HG02870 (cell line): Measurements from ENCODE around the gene RUNX2.

Experiments used
- ATAC-seq: cut with Tn5 transposase; IDR thresholded peaks from one replicate; pipeline ENCODE4 v1.9.1; 2021; ENCODE audit warnings: mild to moderate bottlenecking, moderate library complexity; ENCODE audit not compliant: unreplicated experiment

Gene RUNX2

DNA sequence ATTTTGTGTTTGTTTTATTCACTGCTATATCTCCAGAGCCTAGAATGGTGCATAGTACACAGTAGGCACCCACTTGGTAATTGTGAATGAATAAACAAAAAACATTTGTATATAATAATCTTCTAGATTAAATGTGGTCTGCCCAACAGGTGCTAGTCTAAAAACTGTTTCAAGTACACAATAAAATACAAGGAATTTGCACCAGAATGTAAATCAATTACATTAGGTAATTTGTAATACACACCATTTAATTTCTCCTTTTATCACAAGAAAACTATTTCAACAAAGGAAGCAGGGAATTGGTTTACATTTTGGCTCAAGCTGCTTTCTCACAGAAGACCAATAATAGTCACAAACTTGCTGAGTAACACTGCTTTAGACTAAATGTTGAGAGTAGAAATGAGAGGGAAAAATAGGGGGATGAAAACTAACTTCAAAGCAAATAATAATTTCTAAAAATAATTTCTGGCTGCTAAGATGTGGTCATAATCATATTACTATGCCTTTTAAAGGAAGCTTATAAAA is 22.1 kb downstream of the RUNX2 start:
- ATAC-seq, result no peak

DNA sequence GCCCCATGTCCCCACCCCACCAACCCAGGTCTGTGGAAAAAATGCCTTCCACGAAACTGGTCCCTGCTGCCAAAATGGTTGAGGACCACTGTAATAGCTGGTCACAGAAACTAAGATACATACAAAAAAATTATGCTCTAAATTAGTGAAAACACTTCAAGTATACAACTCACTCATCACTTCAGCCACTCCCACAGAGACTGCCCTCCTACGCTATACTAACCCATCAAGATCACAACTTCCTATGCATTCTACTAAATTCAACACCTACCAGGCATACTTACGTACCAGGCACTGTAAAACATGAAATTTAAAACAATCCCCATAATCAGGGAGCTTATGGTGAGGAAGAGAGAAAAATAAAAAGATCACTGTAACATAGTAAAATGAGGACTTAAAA is 22.9 kb downstream of the RUNX2 start:
- ATAC-seq, result no peak

DNA sequence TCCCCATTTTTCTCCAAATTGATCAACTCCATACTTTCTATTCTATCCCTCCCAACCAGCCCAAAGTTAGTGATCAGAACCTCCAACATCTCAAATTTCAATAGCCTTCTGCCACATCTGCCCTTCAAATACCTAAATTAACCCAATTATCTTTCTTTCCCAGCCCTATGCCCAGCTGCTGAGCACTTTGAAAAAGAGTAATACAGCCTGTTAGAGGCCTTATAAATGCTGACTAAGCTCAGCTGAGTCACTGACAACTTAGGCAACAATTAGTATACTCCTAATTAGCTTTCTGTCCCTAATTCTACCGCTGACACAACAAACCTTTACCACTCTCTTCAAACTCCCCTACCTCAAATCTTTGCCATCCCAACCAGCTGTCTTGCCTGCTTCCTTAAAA is 23.5 kb downstream of the RUNX2 start:
- ATAC-seq, result no peak

DNA sequence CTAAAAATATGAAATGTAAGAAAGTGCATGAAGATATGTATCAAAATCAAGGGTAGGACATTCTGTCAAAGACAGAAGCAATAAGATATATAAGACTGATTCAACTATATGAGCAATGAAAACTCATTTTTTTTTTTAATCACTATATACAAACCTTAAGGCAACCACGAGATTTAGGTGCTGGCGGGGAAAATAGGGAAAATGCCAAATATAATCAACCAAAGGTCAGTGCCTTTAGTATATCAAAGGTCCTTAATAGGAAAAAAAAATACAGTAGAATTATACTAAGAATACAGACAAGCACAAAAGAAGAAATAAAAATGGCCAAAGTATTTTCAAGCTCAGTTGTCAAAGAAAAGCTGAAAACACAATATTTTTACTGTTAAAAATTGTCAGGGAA is 25.5 kb downstream of the RUNX2 start:
- ATAC-seq, result no peak

DNA sequence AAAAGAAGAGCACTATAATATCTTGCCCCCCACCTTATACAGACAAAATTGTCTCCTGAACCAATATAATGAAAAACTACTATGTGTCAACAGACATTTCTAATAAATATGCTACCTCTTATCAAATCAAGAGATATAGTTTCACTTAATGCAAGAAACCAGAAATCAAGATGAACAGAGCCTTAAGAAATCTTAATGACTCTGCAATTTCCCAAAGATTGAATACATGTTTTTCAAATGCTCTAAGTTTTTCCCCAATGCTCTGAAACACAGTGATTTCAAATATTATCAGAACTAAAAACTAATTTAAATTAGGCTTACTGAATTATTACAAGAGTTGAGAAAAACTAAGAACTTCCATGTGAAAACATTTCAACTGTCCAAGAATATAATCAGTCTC is 36.3 kb downstream of the RUNX2 start:
- ATAC-seq, result no peak

DNA sequence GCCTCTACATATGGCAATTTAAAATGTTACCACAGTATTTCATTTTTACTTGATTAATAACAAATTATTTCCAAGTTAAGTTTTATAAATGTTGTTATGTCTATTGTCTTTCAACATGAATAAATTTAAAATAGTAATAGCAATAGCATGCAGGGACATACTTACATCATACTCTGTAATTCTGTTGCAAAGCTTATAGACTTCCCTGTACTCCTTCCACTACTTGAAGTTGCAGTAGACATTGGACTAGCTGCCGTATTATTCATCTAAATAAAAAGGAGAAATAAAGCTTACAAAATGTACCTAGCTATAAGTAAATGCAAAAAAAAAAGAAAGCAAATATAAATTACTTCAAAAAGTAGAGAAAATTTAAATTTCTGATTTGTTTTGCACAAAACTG is 36.9 kb downstream of the RUNX2 start:
- no peak for ATAC-seq

DNA sequence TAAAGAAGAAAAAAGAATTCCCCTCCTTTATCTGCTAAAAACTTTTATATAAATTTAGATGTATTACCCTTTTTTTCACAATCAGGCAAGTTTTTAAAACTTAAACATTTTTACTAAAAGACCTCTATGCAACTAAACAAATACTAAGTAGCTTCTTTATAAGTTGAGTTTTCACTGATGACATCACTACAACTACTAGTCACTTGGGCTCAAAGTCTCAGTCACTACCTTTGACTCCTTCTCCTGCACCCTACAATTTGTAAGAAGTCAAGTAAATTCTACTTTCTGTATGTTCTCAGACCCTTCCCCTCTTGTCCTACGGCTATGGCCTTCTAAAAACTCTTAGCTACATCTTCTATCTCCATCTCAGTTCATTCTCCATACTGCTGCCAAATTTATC is 38.4 kb downstream of the RUNX2 start:
- ATAC-seq, result no peak

DNA sequence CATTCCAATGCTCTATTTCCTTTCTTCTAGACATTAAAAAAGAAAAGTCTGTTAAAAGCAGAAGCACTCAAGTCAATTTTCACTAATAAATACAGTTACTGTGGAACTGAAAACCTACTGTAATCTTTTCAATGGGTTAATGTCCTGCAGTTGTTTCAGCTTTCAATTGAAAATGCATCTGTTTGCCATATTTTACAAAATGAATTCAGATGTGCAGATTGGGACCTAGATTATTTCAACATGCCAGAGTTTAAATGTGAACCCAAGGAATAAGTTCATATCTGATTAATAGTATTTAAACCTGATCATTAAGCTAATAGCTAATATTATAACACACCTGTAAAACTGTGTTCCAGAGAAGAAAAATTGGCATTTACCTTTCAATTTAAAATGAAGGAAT is 39.9 kb downstream of the RUNX2 start:
- ATAC-seq, result no peak

DNA sequence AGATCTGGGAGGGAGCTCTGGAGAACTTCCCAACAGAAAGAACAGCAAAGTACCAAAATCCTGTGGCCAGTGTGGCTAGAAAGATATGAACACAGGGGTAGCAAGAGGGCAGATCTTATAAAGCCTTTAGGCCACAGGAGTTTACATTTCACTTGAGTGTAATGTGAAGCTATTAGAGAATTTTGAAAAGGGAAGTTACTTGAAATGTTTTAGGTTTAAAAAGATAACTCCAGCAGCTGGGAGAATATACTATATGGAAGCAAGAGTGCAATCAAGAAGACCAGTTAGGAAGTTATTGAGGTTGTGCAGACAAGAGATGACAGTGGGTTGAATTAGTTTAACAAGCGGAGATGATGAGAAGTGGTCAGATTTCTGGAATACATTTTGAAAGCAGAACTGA is 41.7 kb downstream of the RUNX2 start:
- no peak for ATAC-seq

DNA sequence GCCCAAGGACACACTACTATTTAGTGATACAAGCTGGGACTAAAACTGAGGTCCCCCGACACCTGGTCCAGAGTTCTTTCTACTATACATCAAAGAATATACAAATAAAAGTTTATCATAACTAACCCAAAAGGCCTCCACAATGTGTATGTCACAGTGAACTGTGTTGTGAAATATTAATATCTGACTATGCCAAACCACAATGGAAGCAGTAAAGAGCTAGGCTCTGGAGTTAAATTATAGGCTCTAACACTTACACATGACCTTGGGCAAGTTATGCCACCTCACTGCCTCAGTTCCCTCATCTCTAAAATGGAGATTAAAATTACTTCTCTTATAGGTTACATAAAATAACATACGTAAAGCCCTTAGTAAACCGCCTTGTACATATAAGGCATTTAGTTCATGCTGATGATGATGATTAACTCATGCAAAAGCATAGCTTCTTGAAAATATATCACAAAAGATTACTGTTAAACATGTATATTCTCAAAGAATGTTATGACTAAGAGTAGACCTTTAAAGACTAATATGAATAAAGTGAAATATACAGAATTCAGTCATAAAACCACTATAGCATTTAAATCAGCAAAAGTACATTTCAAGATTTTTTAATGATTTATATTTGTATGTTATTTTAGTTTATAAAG is 43.9 kb downstream of the RUNX2 start:
- no peak for ATAC-seq

DNA sequence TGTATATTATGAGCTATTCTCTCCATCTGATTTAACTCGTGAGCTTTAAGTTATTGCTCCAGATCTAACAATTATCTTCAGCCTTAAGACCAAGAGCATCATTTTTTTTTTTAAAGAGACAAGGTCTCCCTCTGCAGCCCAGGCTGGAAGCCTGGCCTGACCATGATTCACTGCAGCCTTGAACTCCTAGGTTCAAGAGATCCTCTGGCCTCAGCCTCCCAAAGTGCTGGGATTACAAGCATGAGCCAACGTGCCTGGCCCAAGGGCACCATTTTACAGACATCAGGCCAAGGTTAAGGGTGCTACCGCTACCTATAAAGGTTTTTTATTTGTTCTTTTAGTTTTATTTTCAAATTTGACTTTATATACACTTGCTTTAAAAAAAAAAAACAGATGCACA is 47.3 kb downstream of the RUNX2 start:
- ATAC-seq, result no peak

DNA sequence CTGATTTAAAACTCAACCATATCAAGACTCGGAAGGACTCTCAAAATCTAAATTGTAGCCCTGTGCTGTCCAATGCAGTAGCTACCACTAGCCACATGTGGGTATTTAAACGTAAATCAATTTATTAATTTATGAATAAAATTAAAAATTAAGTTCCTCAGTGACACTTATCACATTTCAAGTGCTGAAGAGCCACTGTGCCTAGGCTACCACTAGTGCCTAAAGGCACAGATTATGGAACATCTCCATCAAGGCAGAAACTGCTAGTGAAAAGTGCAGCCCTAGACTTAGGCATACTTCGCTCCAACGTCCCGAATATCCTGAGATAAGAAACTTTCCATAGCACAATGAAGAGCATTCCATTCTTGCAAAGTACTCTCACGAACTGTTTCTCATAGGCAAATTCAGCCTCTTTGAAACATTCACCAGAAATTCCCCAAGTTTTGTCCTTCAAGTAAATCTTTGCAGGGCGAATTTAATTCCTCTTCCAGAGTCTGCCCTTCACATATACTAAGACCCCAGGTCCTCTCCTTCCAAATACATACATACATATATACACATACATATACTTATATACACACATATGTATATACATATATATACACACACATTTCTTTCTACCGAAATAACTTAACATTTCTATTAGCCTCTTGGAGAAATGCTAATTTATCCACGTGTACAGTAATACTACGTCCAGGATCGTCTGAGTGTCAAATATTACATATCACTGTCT is 48.3 kb downstream of the RUNX2 start:
- no peak for ATAC-seq

DNA sequence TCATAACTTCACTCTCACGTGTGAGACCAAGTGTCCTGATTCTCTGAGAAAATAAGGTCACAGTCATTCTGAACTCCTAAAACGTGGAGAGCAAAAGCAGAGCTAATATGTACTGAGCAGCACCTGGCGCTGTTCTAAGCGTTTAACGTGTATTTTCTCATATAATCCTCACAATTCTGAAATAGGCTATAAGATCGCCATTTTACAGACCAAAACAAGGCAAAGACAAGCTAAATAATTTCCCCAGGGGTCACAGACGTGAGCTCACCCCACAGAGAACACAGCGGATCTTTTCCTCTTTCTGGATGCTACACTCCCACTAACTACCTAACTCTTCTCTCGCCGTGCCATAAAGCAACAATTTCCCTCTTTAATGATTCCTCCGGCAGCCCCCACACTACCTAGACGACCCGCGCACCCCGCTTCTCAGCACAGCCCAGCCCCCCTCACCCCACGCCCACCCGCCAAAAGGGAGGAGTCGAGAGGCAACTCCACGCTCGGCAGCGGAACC is 49.0 kb downstream of the RUNX2 start:
- ATAC-seq, result no peak

DNA sequence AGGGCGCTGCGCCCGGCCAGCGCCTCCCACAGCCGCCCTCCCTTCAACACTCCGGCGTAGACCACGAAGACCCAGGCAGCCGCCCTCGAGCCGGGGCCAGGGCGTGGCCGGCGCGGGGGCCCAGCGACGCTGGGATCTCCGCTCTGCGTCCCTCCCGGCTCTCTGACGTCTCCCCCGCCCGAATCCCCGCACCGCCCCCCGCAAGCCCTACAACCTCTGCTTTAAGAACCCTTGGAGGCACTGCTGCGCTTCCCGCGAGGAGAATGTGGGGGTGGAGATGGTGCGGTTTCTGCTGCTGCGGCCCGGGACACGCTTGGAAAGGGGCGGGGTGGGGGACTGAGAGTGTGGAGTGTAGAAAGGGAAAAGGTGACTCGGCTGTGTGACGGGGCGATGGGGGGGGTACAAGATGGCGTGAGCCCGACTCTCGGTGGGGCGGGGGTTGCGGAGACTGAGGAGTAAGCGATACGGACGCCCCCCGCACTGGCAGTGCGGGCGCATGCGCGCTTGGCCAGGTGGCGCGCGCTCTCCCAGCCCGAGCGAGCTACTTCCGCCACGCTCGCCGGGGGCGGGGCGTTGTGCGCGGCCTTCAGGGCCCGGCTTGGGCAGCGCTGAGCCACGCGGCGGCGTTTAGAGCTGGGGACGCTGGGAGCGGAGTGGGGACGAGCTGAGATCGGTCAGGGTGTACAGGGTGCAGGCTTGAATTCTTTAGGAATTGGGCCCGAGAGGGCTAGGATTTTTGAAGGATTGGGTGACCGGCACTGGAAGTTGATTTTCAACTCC is 49.6 kb downstream of the RUNX2 start, which contains the start of gene SUPT3H:
Gene SUPT3H (minus strand): TSS at position 381 of the 780 bp plus-strand sequence.
- ATAC-seq, result peak; percentile 91

DNA sequence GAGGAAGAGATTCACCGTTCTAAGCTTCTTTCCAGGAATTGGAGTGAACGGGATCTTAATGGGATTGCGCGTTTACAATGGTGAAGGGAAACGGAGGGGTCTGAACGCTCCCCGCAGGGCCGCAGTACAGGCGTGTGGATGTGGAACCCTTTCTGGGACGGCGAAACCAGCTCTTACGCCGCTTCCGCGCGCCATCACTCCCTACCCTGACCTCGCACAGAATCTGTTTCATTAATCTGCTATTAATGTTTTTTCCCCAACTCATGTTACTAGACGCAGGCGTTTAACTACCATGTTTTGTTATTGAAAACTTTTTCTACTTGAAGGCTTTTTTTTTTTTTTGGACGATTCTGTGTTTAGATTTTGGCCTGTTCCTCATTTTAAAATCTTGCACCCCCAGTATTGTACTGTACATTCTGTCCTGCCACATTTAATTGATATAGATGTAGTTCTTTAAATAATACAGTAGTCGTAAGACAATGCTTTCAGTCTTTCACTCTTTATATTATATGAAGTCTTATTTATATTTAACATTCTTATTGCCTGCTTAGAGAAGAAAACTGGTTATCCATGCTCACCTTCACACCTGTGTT is 50.3 kb downstream of the RUNX2 start:
- ATAC-seq, result peak; percentile 32

DNA sequence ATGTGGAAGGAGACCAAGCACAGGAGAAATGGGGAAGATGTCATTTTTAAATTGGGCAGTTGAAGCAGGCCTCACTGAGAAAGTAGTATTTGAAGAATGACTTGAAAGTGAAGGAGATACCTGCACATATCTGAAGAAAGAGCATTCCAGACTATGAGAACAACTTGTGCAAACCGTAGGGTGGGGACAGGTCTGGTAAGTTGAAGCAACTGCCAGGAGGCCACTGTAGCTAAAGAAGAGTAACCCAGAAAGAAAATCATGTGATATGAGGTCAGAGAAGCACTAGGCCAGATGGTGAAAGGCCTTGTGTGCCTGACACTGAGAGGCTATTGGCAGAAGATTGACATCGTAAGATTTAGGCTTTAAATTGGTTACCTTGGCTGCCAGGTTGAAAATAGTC is 54.3 kb downstream of the RUNX2 start:
- ATAC-seq, result no peak

DNA sequence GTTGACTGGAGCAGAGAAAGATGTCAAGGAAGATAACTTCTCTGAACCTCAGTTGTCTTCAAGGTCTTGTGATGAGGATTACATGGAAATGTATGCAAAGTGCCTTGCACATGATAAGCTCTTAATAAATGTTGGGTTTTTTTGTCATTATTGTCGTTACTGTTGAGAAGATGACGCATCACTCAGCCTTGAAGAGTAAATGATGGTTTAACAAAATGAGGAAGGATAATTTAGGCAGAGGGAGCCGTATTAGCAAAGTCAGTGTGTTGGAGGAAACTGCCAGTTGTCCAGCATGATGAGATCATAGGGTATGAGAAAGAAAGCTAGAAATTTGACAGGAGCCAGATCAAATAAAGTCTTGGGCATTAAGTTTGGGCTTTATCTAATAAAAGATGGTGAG is 58.4 kb downstream of the RUNX2 start:
- ATAC-seq, result no peak

DNA sequence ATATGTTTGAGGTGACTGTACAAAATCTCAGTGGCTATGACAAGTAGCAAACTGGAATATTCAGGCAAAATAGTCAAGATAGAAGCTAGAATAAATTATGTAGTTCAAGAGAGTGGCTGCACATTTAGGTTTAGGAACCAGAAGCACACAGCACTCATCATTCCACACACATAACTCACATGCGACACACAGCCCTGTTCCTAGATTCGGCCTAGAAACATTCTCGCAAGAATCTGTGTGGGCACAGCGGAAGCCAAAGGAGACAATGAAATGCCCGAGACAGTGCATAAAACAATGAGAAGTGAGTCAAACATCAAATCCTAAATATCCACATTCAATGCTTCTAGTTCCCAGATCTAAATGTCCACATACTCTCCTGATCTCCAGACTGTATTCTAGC is 59.1 kb downstream of the RUNX2 start:
- no peak for ATAC-seq

DNA sequence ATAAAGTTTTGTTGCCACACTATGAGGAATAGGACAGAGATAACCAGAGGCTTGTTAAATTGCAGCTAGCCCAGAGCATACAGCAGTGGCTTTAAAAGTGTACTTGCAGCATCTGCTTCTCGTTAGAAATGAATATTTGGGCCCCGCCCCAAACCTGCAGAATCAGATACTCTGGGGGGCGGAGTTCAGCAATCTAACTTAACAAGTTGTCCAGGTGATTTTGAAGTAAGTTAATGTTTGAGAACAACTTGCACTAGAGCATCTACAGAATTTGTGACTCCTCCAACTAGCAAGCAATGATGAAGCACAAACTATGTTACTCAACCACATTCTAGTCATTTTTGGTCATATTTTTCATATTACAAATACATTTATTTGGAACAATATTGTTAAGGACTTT is 60.2 kb downstream of the RUNX2 start:
- no peak for ATAC-seq

DNA sequence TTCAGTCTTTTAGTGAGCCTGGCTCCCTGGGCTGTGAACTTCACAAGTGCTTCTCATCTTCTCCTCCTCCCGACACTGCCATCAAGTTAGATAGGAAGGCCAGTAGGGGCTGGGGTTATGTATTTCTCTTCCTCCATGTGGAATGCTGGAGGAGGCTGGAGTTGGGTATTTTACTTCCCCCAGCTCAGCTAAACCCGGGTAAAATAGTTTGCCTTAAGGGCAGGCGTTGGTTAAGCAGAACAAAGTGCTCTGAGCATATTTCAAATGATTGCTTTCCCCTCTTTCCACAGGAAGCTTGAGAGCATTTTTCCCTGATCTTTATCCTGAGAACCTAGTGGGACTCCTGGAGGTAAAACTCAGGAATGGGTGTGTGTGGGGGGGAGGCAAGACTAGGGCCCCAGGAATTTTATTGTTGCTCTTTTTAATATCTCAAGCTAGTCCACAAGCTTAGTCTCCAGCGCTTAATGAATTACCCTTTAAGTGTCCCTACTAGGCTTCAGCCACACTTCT is 66.5 kb downstream of the RUNX2 start:
- no peak for ATAC-seq
